Activated effector memory CD4-positive, alpha-beta T cell treated with anti-CD3 and anti-CD28 coated beads, Interleukin-2, amount 50 U/mL, for 16 hours (primary cell): ENCODE data around the gene LHFPL2.
"Not testable (repeated sequence)": the region's sequence is repeated elsewhere in the genome, so short reads cannot be mapped to it uniquely, and the experiment has no call there.

Experiments used
- DNase-seq: peaks from one replicate; pipeline ENCODE4 v3.0.0-alpha.2; 2020

LHFPL2 gene

GRCh38 chr5:78497573-78498533, 150.7 kb downstream of the LHFPL2 start:
- DNase-seq, result no peak

GRCh38 chr5:78496373-78496772, 152.2 kb downstream of the LHFPL2 start:
- DNase-seq, result no peak

- no peak for DNase-seq
These were observed 152.8 kb downstream of the LHFPL2 start for GRCh38 chr5:78495800-78496199.

GRCh38 chr5:78492650-78493049, 155.9 kb downstream of the LHFPL2 start:
- DNase-seq, result no peak

GRCh38 chr5:78492224-78492623, 156.3 kb downstream of the LHFPL2 start:
- no peak for DNase-seq

- DNase-seq, result no peak
These were observed 157.7 kb downstream of the LHFPL2 start for GRCh38 chr5:78490709-78491485.

GRCh38 chr5:78487846-78488245, 160.7 kb downstream of the LHFPL2 start:
- no peak for DNase-seq

GRCh38 chr5:78486218-78486617, 162.4 kb downstream of the LHFPL2 start:
- DNase-seq, result no peak

GRCh38 chr5:78483809-78484521, 164.6 kb downstream of the LHFPL2 start:
- DNase-seq, result no peak

GRCh38 chr5:78482948-78483347, 165.6 kb downstream of the LHFPL2 start:
- DNase-seq, result no peak

- DNase-seq, result no peak
These were observed 171.8 kb downstream of the LHFPL2 start for GRCh38 chr5:78476795-78477194.

GRCh38 chr5:78475370-78475769, 173.2 kb downstream of the LHFPL2 start:
- no peak for DNase-seq

GRCh38 chr5:78473751-78474150, 174.8 kb downstream of the LHFPL2 start:
- DNase-seq, result no peak

GRCh38 chr5:78472469-78473106, 176.0 kb downstream of the LHFPL2 start:
- DNase-seq, result no peak

- DNase-seq, result no peak
These were observed 176.7 kb downstream of the LHFPL2 start for GRCh38 chr5:78471896-78472295.

GRCh38 chr5:78467752-78468357, 180.7 kb downstream of the LHFPL2 start:
- DNase-seq, result no peak

- no peak for DNase-seq
These were observed 181.4 kb downstream of the LHFPL2 start for GRCh38 chr5:78467140-78467539.

GRCh38 chr5:78458843-78459242, 189.7 kb downstream of the LHFPL2 start:
- DNase-seq, result no peak

- not testable (repeated sequence) for DNase-seq
These were observed 191.1 kb downstream of the LHFPL2 start for GRCh38 chr5:78457507-78457906.

- DNase-seq, result no peak
These were observed 199.5 kb downstream of the LHFPL2 start for GRCh38 chr5:78449103-78449502.

GRCh38 chr5:78447775-78448424, 200.7 kb downstream of the LHFPL2 start:
- no peak for DNase-seq
